Measurements from ENCODE around the gene KANSL1. TPM values are rescaled to one million over a fixed set of nuclear protein-coding genes. Genes with fewer than 3 reads are reported as not detected.

Gene KANSL1
- total RNA-seq, 1 donor from 2014 or later, result 94.5 TPM

GRCh38 chr17:45992904-45993303 lies 200.3 kb downstream of the KANSL1 start:
- Histone ChIP-seq H3K4me3 (ENCODE audit: low read length in 3 of 3) (no peak overlapping the region), H3K27me3 (ENCODE audit: control insufficient read depth in 3 of 3, insufficient read depth in 3 of 3, low read length in 3 of 3) (no peaks in the 10 kb centered on the region), H3K4me1 (ENCODE audit: control insufficient read depth in 3 of 3, insufficient read depth in 3 of 3, low read length in 3 of 3) (peaks cover 8 to 13% (median 10%) of the 10 kb centered on the region in 3 donors), H3K27ac (ENCODE audit: low read depth, low read length) (no peak overlapping the region), H3K36me3 (ENCODE audit: control insufficient read depth in 3 of 3, insufficient read depth in 3 of 3, low read length in 3 of 3) (peaks cover 4 to 26% (median 15%) of the 10 kb centered on the region in 3 donors), H3K9ac (ENCODE audit: low read depth in 1 of 3, low read length in 3 of 3) (no peak overlapping the region), H3K9me3 (ENCODE audit: control insufficient read depth in 3 of 3, low read length in 3 of 3) (no peaks in the 10 kb centered on the region)

- H3K9ac ChIP-seq (ENCODE audit: low read depth in 1 of 3, low read length in 3 of 3), result no peak overlapping the region
- H3K4me1 ChIP-seq (ENCODE audit: control insufficient read depth in 3 of 3, insufficient read depth in 3 of 3, low read length in 3 of 3), result peaks cover 8 to 13% (median 10%) of the 10 kb centered on the region in 3 donors
- no peak overlapping the region for H3K4me3 ChIP-seq (ENCODE audit: low read length in 3 of 3)
- H3K27me3 ChIP-seq (ENCODE audit: control insufficient read depth in 3 of 3, insufficient read depth in 3 of 3, low read length in 3 of 3), result no peaks in the 10 kb centered on the region
- no peaks in the 10 kb centered on the region for H3K9me3 ChIP-seq (ENCODE audit: control insufficient read depth in 3 of 3, low read length in 3 of 3)
- H3K27ac ChIP-seq (ENCODE audit: low read depth, low read length), result no peak overlapping the region
- H3K36me3 ChIP-seq (ENCODE audit: control insufficient read depth in 3 of 3, insufficient read depth in 3 of 3, low read length in 3 of 3), result peaks cover 3 to 27% (median 20%) of the 10 kb centered on the region in 3 donors
These were observed 201.1 kb downstream of the KANSL1 start for GRCh38 chr17:45992175-45992574.

- Histone ChIP-seq H3K27ac (ENCODE audit: low read depth, low read length) (no peak overlapping the region), H3K9me3 (ENCODE audit: control insufficient read depth in 3 of 3, low read length in 3 of 3) (no peaks in the 10 kb centered on the region), H3K4me1 (ENCODE audit: control insufficient read depth in 3 of 3, insufficient read depth in 3 of 3, low read length in 3 of 3) (peaks cover 8 to 13% (median 10%) of the 10 kb centered on the region in 3 donors), H3K9ac (ENCODE audit: low read depth in 1 of 3, low read length in 3 of 3) (no peak overlapping the region), H3K27me3 (ENCODE audit: control insufficient read depth in 3 of 3, insufficient read depth in 3 of 3, low read length in 3 of 3) (no peaks in the 10 kb centered on the region), H3K36me3 (ENCODE audit: control insufficient read depth in 3 of 3, insufficient read depth in 3 of 3, low read length in 3 of 3) (peaks cover 2 to 24% (median 14%) of the 10 kb centered on the region in 3 donors), H3K4me3 (ENCODE audit: low read length in 3 of 3) (no peak overlapping the region)
These were observed 201.9 kb downstream of the KANSL1 start for GRCh38 chr17:45991341-45991740.

- Histone ChIP-seq H3K4me1 (ENCODE audit: control insufficient read depth in 3 of 3, insufficient read depth in 3 of 3, low read length in 3 of 3) (peaks cover 7 to 11% (median 8%) of the 10 kb centered on the region in 3 donors), H3K27ac (ENCODE audit: low read depth, low read length) (no peak overlapping the region), H3K4me3 (ENCODE audit: low read length in 3 of 3) (no peak overlapping the region), H3K27me3 (ENCODE audit: control insufficient read depth in 3 of 3, insufficient read depth in 3 of 3, low read length in 3 of 3) (no peaks in the 10 kb centered on the region), H3K9me3 (ENCODE audit: control insufficient read depth in 3 of 3, low read length in 3 of 3) (no peaks in the 10 kb centered on the region), H3K36me3 (ENCODE audit: control insufficient read depth in 3 of 3, insufficient read depth in 3 of 3, low read length in 3 of 3) (peaks cover 2 to 25% (median 14%) of the 10 kb centered on the region in 3 donors), H3K9ac (ENCODE audit: low read depth in 1 of 3, low read length in 3 of 3) (no peak overlapping the region)
These were observed 202.3 kb downstream of the KANSL1 start for GRCh38 chr17:45990886-45991285.

DNA sequence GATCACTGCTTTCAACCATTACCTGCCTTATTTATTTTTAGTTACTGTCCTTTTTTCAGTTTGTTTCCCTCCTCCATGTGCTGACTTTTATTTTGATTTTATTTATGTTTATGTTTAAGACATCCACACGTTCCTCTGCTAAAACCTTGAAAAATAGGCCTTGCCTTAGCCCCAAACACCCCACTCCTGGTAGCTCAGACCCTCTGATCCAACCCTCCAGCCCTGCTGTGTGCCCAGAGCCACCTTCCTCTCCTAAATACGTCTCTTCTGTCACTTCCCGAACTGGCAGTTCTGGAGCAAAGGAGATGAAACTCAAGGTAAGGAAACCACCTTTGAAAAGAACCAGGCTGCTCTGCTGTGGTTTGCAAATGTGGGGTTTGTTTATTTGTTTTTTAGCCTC lies 203.5 kb downstream of the KANSL1 start:
- Histone ChIP-seq H3K27ac (ENCODE audit: low read depth, low read length) (no peak overlapping the region), H3K9me3 (ENCODE audit: control insufficient read depth in 3 of 3, low read length in 3 of 3) (no peaks in the 10 kb centered on the region), H3K4me3 (ENCODE audit: low read length in 3 of 3) (no peak overlapping the region), H3K4me1 (ENCODE audit: control insufficient read depth in 3 of 3, insufficient read depth in 3 of 3, low read length in 3 of 3) (no peaks in the 10 kb centered on the region), H3K36me3 (ENCODE audit: control insufficient read depth in 3 of 3, insufficient read depth in 3 of 3, low read length in 3 of 3) (peaks cover 2 to 26% (median 14%) of the 10 kb centered on the region in 3 donors), H3K27me3 (ENCODE audit: control insufficient read depth in 3 of 3, insufficient read depth in 3 of 3, low read length in 3 of 3) (no peaks in the 10 kb centered on the region), H3K9ac (ENCODE audit: low read depth in 1 of 3, low read length in 3 of 3) (no peak overlapping the region)

DNA sequence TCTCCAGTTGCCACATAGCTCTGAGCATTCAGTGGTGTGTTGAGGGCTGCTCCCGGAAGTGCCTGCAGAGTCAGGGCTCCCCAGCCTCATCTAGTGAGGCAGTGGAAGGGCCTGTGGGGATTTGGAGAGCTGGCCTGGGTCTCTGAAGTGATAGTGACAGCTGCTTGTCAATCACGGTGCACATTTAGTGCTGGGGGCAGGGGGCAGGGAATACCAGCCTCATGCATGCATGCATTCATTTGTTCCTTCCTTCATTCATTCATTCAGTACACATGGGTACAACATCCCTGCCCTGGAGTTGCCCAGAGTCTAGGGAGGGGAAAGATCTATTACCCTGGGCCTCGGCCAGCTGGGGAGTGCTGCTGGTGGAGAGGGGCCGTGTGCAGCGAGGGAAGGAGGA lies 205.5 kb downstream of the KANSL1 start:
- no peak overlapping the region for H3K27ac ChIP-seq (ENCODE audit: low read depth, low read length)
- H3K9ac ChIP-seq (ENCODE audit: low read depth in 1 of 3, low read length in 3 of 3), result no peak overlapping the region
- H3K4me3 ChIP-seq (ENCODE audit: low read length in 3 of 3), result no peak overlapping the region
- H3K9me3 ChIP-seq (ENCODE audit: control insufficient read depth in 3 of 3, low read length in 3 of 3), result no peaks in the 10 kb centered on the region
- no peaks in the 10 kb centered on the region for H3K4me1 ChIP-seq (ENCODE audit: control insufficient read depth in 3 of 3, insufficient read depth in 3 of 3, low read length in 3 of 3)
- peaks cover 6 to 23% (median 22%) of the 10 kb centered on the region in 3 donors for H3K36me3 ChIP-seq (ENCODE audit: control insufficient read depth in 3 of 3, insufficient read depth in 3 of 3, low read length in 3 of 3)
- no peaks in the 10 kb centered on the region for H3K27me3 ChIP-seq (ENCODE audit: control insufficient read depth in 3 of 3, insufficient read depth in 3 of 3, low read length in 3 of 3)

- Histone ChIP-seq H3K9me3 (ENCODE audit: control insufficient read depth in 3 of 3, low read length in 3 of 3) (no peaks in the 10 kb centered on the region), H3K36me3 (ENCODE audit: control insufficient read depth in 3 of 3, insufficient read depth in 3 of 3, low read length in 3 of 3) (peaks cover 6 to 21% (median 18%) of the 10 kb centered on the region in 3 donors), H3K27me3 (ENCODE audit: control insufficient read depth in 3 of 3, insufficient read depth in 3 of 3, low read length in 3 of 3) (no peaks in the 10 kb centered on the region), H3K4me3 (ENCODE audit: low read length in 3 of 3) (no peak overlapping the region), H3K4me1 (ENCODE audit: control insufficient read depth in 3 of 3, insufficient read depth in 3 of 3, low read length in 3 of 3) (no peaks in the 10 kb centered on the region), H3K27ac (ENCODE audit: low read depth, low read length) (no peak overlapping the region), H3K9ac (ENCODE audit: low read depth in 1 of 3, low read length in 3 of 3) (no peak overlapping the region)
These were observed 207.2 kb downstream of the KANSL1 start for GRCh38 chr17:45986056-45986455.

- Histone ChIP-seq H3K9me3 (ENCODE audit: control insufficient read depth in 3 of 3, low read length in 3 of 3) (no peaks in the 10 kb centered on the region), H3K27ac (ENCODE audit: low read depth, low read length) (no peak overlapping the region), H3K4me3 (ENCODE audit: low read length in 3 of 3) (no peak overlapping the region), H3K4me1 (ENCODE audit: control insufficient read depth in 3 of 3, insufficient read depth in 3 of 3, low read length in 3 of 3) (no peaks in the 10 kb centered on the region), H3K36me3 (ENCODE audit: control insufficient read depth in 3 of 3, insufficient read depth in 3 of 3, low read length in 3 of 3) (peaks cover 8 to 21% (median 15%) of the 10 kb centered on the region in 3 donors), H3K27me3 (ENCODE audit: control insufficient read depth in 3 of 3, insufficient read depth in 3 of 3, low read length in 3 of 3) (no peaks in the 10 kb centered on the region), H3K9ac (ENCODE audit: low read depth in 1 of 3, low read length in 3 of 3) (no peak overlapping the region)
These were observed 207.8 kb downstream of the KANSL1 start for GRCh38 chr17:45985447-45985846.

- Histone ChIP-seq H3K9me3 (ENCODE audit: control insufficient read depth in 3 of 3, low read length in 3 of 3) (no peaks in the 10 kb centered on the region), H3K27ac (ENCODE audit: low read depth, low read length) (no peak overlapping the region), H3K9ac (ENCODE audit: low read depth in 1 of 3, low read length in 3 of 3) (no peak overlapping the region), H3K4me1 (ENCODE audit: control insufficient read depth in 3 of 3, insufficient read depth in 3 of 3, low read length in 3 of 3) (no peaks in the 10 kb centered on the region), H3K27me3 (ENCODE audit: control insufficient read depth in 3 of 3, insufficient read depth in 3 of 3, low read length in 3 of 3) (no peaks in the 10 kb centered on the region), H3K4me3 (ENCODE audit: low read length in 3 of 3) (no peak overlapping the region), H3K36me3 (ENCODE audit: control insufficient read depth in 3 of 3, insufficient read depth in 3 of 3, low read length in 3 of 3) (peaks cover 8 to 20% (median 15%) of the 10 kb centered on the region in 3 donors)
These were observed 208.9 kb downstream of the KANSL1 start for GRCh38 chr17:45984368-45984767.

DNA sequence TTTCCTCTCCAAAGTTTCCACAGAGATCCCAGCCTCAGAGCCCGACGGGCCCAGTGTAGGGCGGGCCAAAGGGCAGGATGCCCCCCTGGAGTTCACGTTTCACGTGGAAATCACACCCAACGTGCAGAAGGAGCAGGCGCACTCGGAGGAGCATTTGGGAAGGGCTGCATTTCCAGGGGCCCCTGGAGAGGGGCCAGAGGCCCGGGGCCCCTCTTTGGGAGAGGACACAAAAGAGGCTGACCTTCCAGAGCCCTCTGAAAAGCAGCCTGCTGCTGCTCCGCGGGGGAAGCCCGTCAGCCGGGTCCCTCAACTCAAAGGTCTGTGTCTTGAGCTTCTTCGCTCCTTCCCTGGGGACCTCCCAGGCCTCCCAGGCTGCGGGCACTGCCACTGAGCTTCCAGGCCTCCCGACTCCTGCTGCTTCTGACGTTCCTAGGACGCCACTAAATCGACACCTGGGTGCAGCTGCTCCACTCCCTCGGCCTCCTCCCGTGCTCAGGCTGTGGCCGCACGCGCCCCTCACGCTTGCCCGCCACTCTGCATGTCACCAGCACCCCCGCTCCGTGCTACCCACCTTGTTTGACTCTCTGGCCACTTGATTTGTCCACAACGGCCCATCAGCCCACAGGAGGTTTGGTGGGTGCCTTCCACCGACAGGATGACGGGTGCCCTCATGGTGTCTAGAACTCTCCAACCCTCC lies 209.5 kb downstream of the KANSL1 start:
- H3K4me3 ChIP-seq (ENCODE audit: low read length in 3 of 3), result no peak overlapping the region

More for the DNA sequence above, 209.5 kb downstream of the KANSL1 start:
- H3K9ac ChIP-seq (ENCODE audit: low read depth in 1 of 3, low read length in 3 of 3), result no peak overlapping the region
- H3K9me3 ChIP-seq (ENCODE audit: control insufficient read depth in 3 of 3, low read length in 3 of 3), result no peaks in the 10 kb centered on the region
- peaks cover 8 to 24% (median 15%) of the 10 kb centered on the region in 3 donors for H3K36me3 ChIP-seq (ENCODE audit: control insufficient read depth in 3 of 3, insufficient read depth in 3 of 3, low read length in 3 of 3)
- no peak overlapping the region for H3K27ac ChIP-seq (ENCODE audit: low read depth, low read length)
- H3K4me1 ChIP-seq (ENCODE audit: control insufficient read depth in 3 of 3, insufficient read depth in 3 of 3, low read length in 3 of 3), result no peaks in the 10 kb centered on the region
- no peaks in the 10 kb centered on the region for H3K27me3 ChIP-seq (ENCODE audit: control insufficient read depth in 3 of 3, insufficient read depth in 3 of 3, low read length in 3 of 3)

Data from skeletal muscle tissue (tissue), 4 donors.